B cell (primary cell): Measurements from ENCODE around the gene FAF2. TPM values are rescaled to one million over a fixed set of nuclear protein-coding genes. Genes with fewer than 3 reads are reported as not detected.

Experiments used
- ATAC-seq: fragments of 200-7000 bp; cut with Tn5 transposase; one replicate; pipeline ENCODE4 v1.10.0; 2021; ENCODE audit warnings: low read depth, mild to moderate bottlenecking, moderate number of reproducible peaks, moderate library complexity
- CTCF ChIA-PET: fragments of 350-600 bp; sonication (Branson Sonifier 250); formaldehyde crosslinking; loops from one replicate; lab custom pipeline; 2021; ENCODE audit warnings: antibody characterized with exemption, inconsistent platforms; lab: Charles Lee
- POLR2A ChIA-PET: fragments of 350-600 bp; sonication (Branson Sonifier 250); formaldehyde crosslinking; loops from one replicate; lab custom pipeline; 2021; ENCODE audit warnings: antibody characterized with exemption; lab: Charles Lee
- DNase-seq: peaks from one replicate; pipeline ENCODE4 v3.0.0; 2013
- H2AFZ ChIP-seq: 2 replicates; pipeline ENCODE4 v1.6.1; 2012; ENCODE audit warnings: mild to moderate bottlenecking, low read depth, low read length; ENCODE audit not compliant: insufficient read depth, poor library complexity, severe bottlenecking
- H3K27ac ChIP-seq, 2 donors: 1 replicate in 1 of 2; 2 replicates in 1 of 2; pipeline ENCODE4 v1.5.1; 2012 to 2013; ENCODE audit warnings: low read length in 2 of 2, mild to moderate bottlenecking in 2 of 2, moderate library complexity in 1 of 2
- H3K27me3 ChIP-seq, 4 experiments: fragments of 200-600 bp in 1 of 4; sonication (generic) in 1 of 4; replicated peaks in 1 of 4; 1 replicate in 2 of 4; 2 replicates in 2 of 4; pipeline versions ENCODE4 v1.6.1 to v1.7.0; 2013 to 2016; ENCODE audit warnings: low read length in 3 of 4, mild to moderate bottlenecking in 2 of 4, mixed read lengths in 1 of 4, moderate library complexity in 1 of 4; ENCODE audit not compliant: insufficient read depth in 4 of 4, control insufficient read depth in 3 of 4; ENCODE audit errors: control extremely low read depth in 1 of 4
- H3K36me3 ChIP-seq, 2 experiments: replicated peaks in 1 of 2; 1 replicate in 1 of 2; 2 replicates in 1 of 2; pipeline versions ENCODE4 v1.6.1 to v1.7.1; 2013; ENCODE audit warnings: low read length in 1 of 2; ENCODE audit not compliant: insufficient read depth in 2 of 2, control insufficient read depth in 1 of 2; ENCODE audit errors: control extremely low read depth in 1 of 2, extremely low read depth in 1 of 2
- H3K4me1 ChIP-seq, 2 donors: fragments of 200-600 bp in 1 of 2; sonication (generic) in 1 of 2; 1 replicate in 1 of 2; 2 replicates in 1 of 2; pipeline versions ENCODE4 v1.5.1 to v1.6.1; 2013 to 2017; ENCODE audit warnings: low read length in 2 of 2; ENCODE audit not compliant: control insufficient read depth in 2 of 2, insufficient read depth in 2 of 2
- H3K4me2 ChIP-seq: replicated peaks from 2 replicates; pipeline ENCODE3; 2012; ENCODE audit warnings: mild to moderate bottlenecking, low read depth, low read length; ENCODE audit not compliant: poor library complexity, severe bottlenecking
- H3K4me3 ChIP-seq, 5 experiments: fragments of 200-600 bp in 1 of 5; sonication (generic) in 1 of 5; 1 replicate in 3 of 5; 2 replicates in 2 of 5; pipeline versions ENCODE4 v1.5.1 to v1.7.0; 2011 to 2016; ENCODE audit warnings: low read length in 4 of 5, mild to moderate bottlenecking in 4 of 5, low read depth in 2 of 5, control low read depth in 1 of 5, moderate library complexity in 1 of 5; ENCODE audit not compliant: insufficient read depth in 1 of 5; ENCODE audit errors: control extremely low read depth in 1 of 5, extremely low read depth in 1 of 5
- H3K79me2 ChIP-seq: fragments of 200-600 bp; sonication (generic); one replicate; pipeline ENCODE4 v1.6.0; 2016; ENCODE audit warnings: low read length; ENCODE audit not compliant: control insufficient read depth, insufficient read depth
- H3K9ac ChIP-seq: fragments of 200-600 bp; sonication (generic); 2 replicates; pipeline ENCODE4 v1.6.1; 2017; ENCODE audit warnings: mild to moderate bottlenecking, low read length, moderate library complexity
- H3K9me3 ChIP-seq, 3 donors: one replicate each; pipeline versions ENCODE4 v1.6.1 to v1.7.1; 2013; ENCODE audit warnings: low read length in 2 of 3; ENCODE audit not compliant: control insufficient read depth in 2 of 3, insufficient read depth in 1 of 3; ENCODE audit errors: control extremely low read depth in 1 of 3
- H4K20me1 ChIP-seq: 2 replicates; pipeline ENCODE4 v1.6.0; 2012; ENCODE audit warnings: mild to moderate bottlenecking, low read length; ENCODE audit not compliant: insufficient read depth, control insufficient read depth, poor library complexity, severe bottlenecking
- H3K27ac Mint-ChIP-seq: one replicate; pipeline ENCODE4 v1.8.0; 2021; ENCODE audit warnings: mixed read lengths
- H3K27me3 Mint-ChIP-seq: one replicate; pipeline ENCODE4 v1.8.0; 2021; ENCODE audit warnings: mixed read lengths
- H3K4me1 Mint-ChIP-seq: one replicate; pipeline ENCODE4 v1.8.0; 2021; ENCODE audit warnings: mixed read lengths
- H3K4me3 Mint-ChIP-seq: one replicate; pipeline ENCODE4 v1.8.0; 2021; ENCODE audit warnings: mixed read lengths
- H3K9me3 Mint-ChIP-seq: one replicate; pipeline ENCODE4 v1.8.0; 2022; ENCODE audit warnings: mixed read lengths; ENCODE audit not compliant: insufficient read depth
- CTCF ChIP-seq: fragments of 200-600 bp; IDR thresholded peaks from one replicate; pipeline ENCODE4 v1.8.0; 2022; ENCODE audit warnings: antibody characterized with exemption, mild to moderate bottlenecking
- EZH2 ChIP-seq: IDR thresholded peaks from 2 replicates; pipeline ENCODE4 v1.6.1; 2012; ENCODE audit warnings: borderline replicate concordance, low read depth, mild to moderate bottlenecking, moderate library complexity, low read length; ENCODE audit not compliant: insufficient read depth, poor library complexity, severe bottlenecking
- WGBS: methylation state at CpG from one replicate; pipeline ENCODE4 v1.1.5; 2013; ENCODE audit warnings: missing lambda C conversion rate; ENCODE audit not compliant: insufficient coverage; 5-methylcytosine and 5-hydroxymethylcytosine counted together
- intact Hi-C: fragments of 100-400 bp; cut with micrococcal nuclease; formaldehyde crosslinking; loops from one replicate; pipeline ENCODE4 v1.10.0; 2022
- polyA plus RNA-seq: library from polyadenylated mRNA; depleted of rRNA; stranded (reverse); fragments of >200 nt; gene quantifications from 2 replicates; pipeline ENCODE4 v1.2.3, GENCODE V29; 2012
- total RNA-seq, 2 donors: library from RNA; stranded (reverse); fragments of 120-200 nt in 1 of 2; gene quantifications; 1 replicate in 1 of 2; 2 replicates in 1 of 2; pipeline versions ENCODE4 v1.2.3 to v1.2.4, GENCODE V29; 2013 to 2022

FAF2 gene
- total and polyA plus RNA-seq, 2 donors (not counting 1 experiment from before 2014, with no cell fraction given): 10.9 to 35.1 TPM

GRCh38 chr5:176530393-176530982 is 82.3 kb downstream of the FAF2 start:
- Histone ChIP-seq H3K4me3 (no peak overlapping the region), H3K79me2 (peaks cover 47% of the 10 kb centered on the region), H2AFZ (no peak overlapping the region), H4K20me1 (peaks cover 80% of the 10 kb centered on the region), H3K4me2 (peak overlapping the region; percentile 68), H3K9me3 (no peaks in the 10 kb centered on the region), H3K27me3 (no peaks in the 10 kb centered on the region), H3K36me3 (peaks cover 0 to 72% of the 10 kb centered on the region in 2 experiments), H3K27ac (peak overlapping the region; percentile 15 to 47), H3K4me1 (peaks cover 62 to 68% of the 10 kb centered on the region in 2 donors), H3K9ac (no peak overlapping the region)
- POLR2A ChIA-PET: interaction anchor here (0.6 to 1.6 kb wide), 4 partner anchors 13 to 27 kb away, joined by 5 to 14 read pairs (median 7); no protein-coding TSS in a partner anchor
- H3K9me3 Mint-ChIP-seq: no peaks in the 10 kb centered on the region
- TF ChIP-seq EZH2 (no peak), CTCF (no peak)
- 26% methylated on average over 22 of the region's 28 CpGs for WGBS
- no peaks in the 10 kb centered on the region for H3K27me3 Mint-ChIP-seq
- CTCF ChIA-PET: interaction anchor here (0.8 to 2.8 kb wide), 2 partner anchors 13 to 83 kb away, joined by 4 to 21 read pairs; no protein-coding TSS in a partner anchor
- H3K27ac Mint-ChIP-seq: peak overlapping the region; percentile 46
- peaks cover 52% of the 10 kb centered on the region for H3K4me1 Mint-ChIP-seq
- ATAC-seq (no peak), DNase-seq (peak; percentile 43)
- intact Hi-C loops: no loop called here
- no peak overlapping the region for H3K4me3 Mint-ChIP-seq
